WTC11 (cell line): ENCODE results near the gene JHY. TPM values are rescaled to one million over a fixed set of nuclear protein-coding genes. Genes with fewer than 3 reads are reported as not detected.

Experiments used
- ATAC-seq: fragments of 200-7000 bp; cut with Tn5 transposase; 2 replicates; pipeline ENCODE4 v1.10.0; 2021; ENCODE audit warnings: mild to moderate bottlenecking, moderate library complexity
- CTCF ChIA-PET: fragments of 300-600 bp; sonication (Branson Sonifier 250); formaldehyde crosslinking; loops from one replicate; lab custom pipeline; 2021; ENCODE audit warnings: antibody characterized with exemption; lab: Charles Lee
- POLR2A ChIA-PET: fragments of 350-600 bp; sonication (Branson Sonifier 250); formaldehyde crosslinking; loops from one replicate; lab custom pipeline; 2021; ENCODE audit warnings: antibody characterized with exemption; lab: Charles Lee
- DNase-seq: peaks from one replicate; pipeline ENCODE4 v3.0.0; 2021; ENCODE audit warnings: low spot score
- H3K27ac Mint-ChIP-seq: 2 replicates; pipeline ENCODE4 v1.8.0; 2021; ENCODE audit warnings: mixed read lengths
- H3K27me3 Mint-ChIP-seq: 2 replicates; pipeline ENCODE4 v1.8.0; 2021; ENCODE audit warnings: low read depth, mild to moderate bottlenecking, moderate library complexity, mixed read lengths
- H3K36me3 Mint-ChIP-seq: 2 replicates; pipeline ENCODE4 v1.8.0; 2021; ENCODE audit warnings: mixed read lengths
- H3K4me1 Mint-ChIP-seq: 2 replicates; pipeline ENCODE4 v1.8.0; 2022; ENCODE audit warnings: mixed read lengths
- H3K4me3 Mint-ChIP-seq: 2 replicates; pipeline ENCODE4 v1.8.0; 2021; ENCODE audit warnings: mild to moderate bottlenecking, moderate library complexity, mixed read lengths
- H3K9me3 Mint-ChIP-seq: 2 replicates; pipeline ENCODE4 v1.8.0; 2021; ENCODE audit warnings: mixed read lengths
- HMGA2 ChIP-seq: fragments of 250-450 bp; sonication (Bioruptor Pico); IDR thresholded peaks from 2 replicates; pipeline ENCODE4 v1.4.0; 2021; ENCODE audit warnings: mild to moderate bottlenecking, moderate library complexity
- IRF2 ChIP-seq: sonication (generic); formaldehyde crosslinking; IDR thresholded peaks from 2 replicates; pipeline ENCODE4 v1.8.0; 2022; ENCODE audit warnings: low read depth, missing genetic modification reagents, borderline replicate concordance
- JAZF1 ChIP-seq: fragments of 250-450 bp; sonication (Bioruptor Pico); IDR thresholded peaks from 2 replicates; pipeline ENCODE4 v1.9.0; 2021; ENCODE audit warnings: moderate library complexity, mild to moderate bottlenecking, inconsistent platforms
- KAT7 ChIP-seq: sonication (generic); formaldehyde crosslinking; IDR thresholded peaks from 2 replicates; pipeline ENCODE4 v1.8.1; 2023; ENCODE audit warnings: missing genetic modification reagents, mild to moderate bottlenecking, borderline replicate concordance
- NR1H2 ChIP-seq: sonication (generic); formaldehyde crosslinking; IDR thresholded peaks from 2 replicates; pipeline ENCODE4 v1.9.0; 2021; ENCODE audit warnings: mild to moderate bottlenecking, moderate library complexity, missing genetic modification reagents
- NR2C2 ChIP-seq: sonication (generic); formaldehyde crosslinking; IDR thresholded peaks from 2 replicates; pipeline ENCODE4 v1.8.0; 2022; ENCODE audit warnings: mild to moderate bottlenecking, missing genetic modification reagents
- RELA ChIP-seq: sonication (generic); formaldehyde crosslinking; IDR thresholded peaks from 2 replicates; pipeline ENCODE4 v1.8.1; 2022; ENCODE audit warnings: missing genetic modification reagents, mild to moderate bottlenecking, borderline replicate concordance
- TP53 ChIP-seq: sonication (generic); formaldehyde crosslinking; IDR thresholded peaks from 2 replicates; pipeline ENCODE4 v1.8.1; 2023; ENCODE audit warnings: mild to moderate bottlenecking, missing genetic modification reagents
- ZNF219 ChIP-seq: sonication (generic); formaldehyde crosslinking; IDR thresholded peaks from 2 replicates; pipeline ENCODE4 v1.8.0; 2023; ENCODE audit warnings: missing genetic modification reagents, mild to moderate bottlenecking, borderline replicate concordance
- total RNA-seq: library from RNA; stranded (reverse); gene quantifications from 3 replicates; pipeline ENCODE4 v1.2.3, GENCODE V29; 2021
- TF ChIP-seq, protein P1 (sequence below): sonication (generic); formaldehyde crosslinking; IDR thresholded peaks from 2 replicates; pipeline ENCODE4 v1.8.0; 2022; ENCODE audit warnings: mild to moderate bottlenecking, missing genetic modification reagents
- TF ChIP-seq, protein P2 (sequence below): fragments of 250-450 bp; sonication (Bioruptor Pico); IDR thresholded peaks from 2 replicates; pipeline ENCODE4 v1.8.0; 2021; ENCODE audit warnings: mild to moderate bottlenecking
- TF ChIP-seq, protein P3 (sequence below): fragments of 250-450 bp; sonication (Bioruptor Pico); IDR thresholded peaks from 2 replicates; pipeline ENCODE4 v1.9.0; 2021; ENCODE audit warnings: mild to moderate bottlenecking, borderline replicate concordance
- TF ChIP-seq, protein P4 (sequence below): sonication (generic); formaldehyde crosslinking; IDR thresholded peaks from 2 replicates; pipeline ENCODE4 v1.8.1; 2023; ENCODE audit warnings: mild to moderate bottlenecking, missing genetic modification reagents
- TF ChIP-seq, protein P5 (sequence below): sonication (generic); formaldehyde crosslinking; IDR thresholded peaks from 2 replicates; pipeline ENCODE4 v1.8.1; 2023; ENCODE audit warnings: mild to moderate bottlenecking, missing genetic modification reagents, moderate library complexity
- TF ChIP-seq, protein P6 (sequence below): sonication (generic); formaldehyde crosslinking; IDR thresholded peaks from 2 replicates; pipeline ENCODE4 v1.8.1; 2022; ENCODE audit warnings: low read depth, missing genetic modification reagents, borderline replicate concordance
- TF ChIP-seq, protein P7 (sequence below): sonication (generic); formaldehyde crosslinking; IDR thresholded peaks from 2 replicates; pipeline ENCODE4 v1.8.1; 2023; ENCODE audit warnings: mild to moderate bottlenecking, missing genetic modification reagents
- TF ChIP-seq, protein P8 (sequence below): sonication (generic); formaldehyde crosslinking; IDR thresholded peaks from 2 replicates; pipeline ENCODE4 v1.8.0; 2022; ENCODE audit warnings: mild to moderate bottlenecking, missing genetic modification reagents
- TF ChIP-seq, protein P9 (sequence below): sonication (generic); formaldehyde crosslinking; conservative IDR thresholded peaks from 2 replicates; pipeline ENCODE4 v1.8.1; 2022; ENCODE audit warnings: mild to moderate bottlenecking, missing genetic modification reagents

The JHY gene
- total RNA-seq, 1 experiment from 2014 or later, result 1.6 TPM

DNA sequence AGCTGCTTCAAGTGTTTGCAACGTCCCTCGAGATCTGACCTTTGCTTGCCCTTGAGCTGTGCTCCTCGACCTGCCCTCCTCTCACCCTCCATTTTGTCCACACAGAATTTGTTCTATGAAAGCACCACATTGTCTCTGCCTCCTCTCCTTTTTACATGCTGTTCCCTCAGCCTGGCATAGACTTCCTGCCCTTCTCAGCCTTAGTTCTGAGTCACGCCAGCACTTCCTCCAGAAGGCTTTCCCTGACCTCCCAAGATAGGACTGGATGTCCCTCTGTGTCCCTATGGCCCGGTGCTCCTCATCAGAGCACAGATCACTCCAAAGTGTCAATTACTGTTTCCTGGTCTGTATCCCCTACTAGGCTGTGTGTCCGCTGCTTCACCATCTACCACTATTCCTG, 16.2 kb downstream of the JHY start (continued):
- TF ChIP-seq JAZF1 (CRISPR knock-in tag) (no peak), ZNF219 (no peak), IRF2 (CRISPR knock-in tag) (no peak), NR1H2 (no peak), HMGA2 (CRISPR knock-in tag) (no peak)
- TF ChIP-seq, protein P1, sequence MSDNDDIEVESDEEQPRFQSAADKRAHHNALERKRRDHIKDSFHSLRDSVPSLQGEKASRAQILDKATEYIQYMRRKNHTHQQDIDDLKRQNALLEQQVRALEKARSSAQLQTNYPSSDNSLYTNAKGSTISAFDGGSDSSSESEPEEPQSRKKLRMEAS (CRISPR knock-in tag), result no peak
- TF ChIP-seq, protein P2, sequence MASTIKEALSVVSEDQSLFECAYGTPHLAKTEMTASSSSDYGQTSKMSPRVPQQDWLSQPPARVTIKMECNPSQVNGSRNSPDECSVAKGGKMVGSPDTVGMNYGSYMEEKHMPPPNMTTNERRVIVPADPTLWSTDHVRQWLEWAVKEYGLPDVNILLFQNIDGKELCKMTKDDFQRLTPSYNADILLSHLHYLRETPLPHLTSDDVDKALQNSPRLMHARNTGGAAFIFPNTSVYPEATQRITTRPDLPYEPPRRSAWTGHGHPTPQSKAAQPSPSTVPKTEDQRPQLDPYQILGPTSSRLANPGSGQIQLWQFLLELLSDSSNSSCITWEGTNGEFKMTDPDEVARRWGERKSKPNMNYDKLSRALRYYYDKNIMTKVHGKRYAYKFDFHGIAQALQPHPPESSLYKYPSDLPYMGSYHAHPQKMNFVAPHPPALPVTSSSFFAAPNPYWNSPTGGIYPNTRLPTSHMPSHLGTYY (CRISPR knock-in tag), result no peak
- TF ChIP-seq, protein P3, sequence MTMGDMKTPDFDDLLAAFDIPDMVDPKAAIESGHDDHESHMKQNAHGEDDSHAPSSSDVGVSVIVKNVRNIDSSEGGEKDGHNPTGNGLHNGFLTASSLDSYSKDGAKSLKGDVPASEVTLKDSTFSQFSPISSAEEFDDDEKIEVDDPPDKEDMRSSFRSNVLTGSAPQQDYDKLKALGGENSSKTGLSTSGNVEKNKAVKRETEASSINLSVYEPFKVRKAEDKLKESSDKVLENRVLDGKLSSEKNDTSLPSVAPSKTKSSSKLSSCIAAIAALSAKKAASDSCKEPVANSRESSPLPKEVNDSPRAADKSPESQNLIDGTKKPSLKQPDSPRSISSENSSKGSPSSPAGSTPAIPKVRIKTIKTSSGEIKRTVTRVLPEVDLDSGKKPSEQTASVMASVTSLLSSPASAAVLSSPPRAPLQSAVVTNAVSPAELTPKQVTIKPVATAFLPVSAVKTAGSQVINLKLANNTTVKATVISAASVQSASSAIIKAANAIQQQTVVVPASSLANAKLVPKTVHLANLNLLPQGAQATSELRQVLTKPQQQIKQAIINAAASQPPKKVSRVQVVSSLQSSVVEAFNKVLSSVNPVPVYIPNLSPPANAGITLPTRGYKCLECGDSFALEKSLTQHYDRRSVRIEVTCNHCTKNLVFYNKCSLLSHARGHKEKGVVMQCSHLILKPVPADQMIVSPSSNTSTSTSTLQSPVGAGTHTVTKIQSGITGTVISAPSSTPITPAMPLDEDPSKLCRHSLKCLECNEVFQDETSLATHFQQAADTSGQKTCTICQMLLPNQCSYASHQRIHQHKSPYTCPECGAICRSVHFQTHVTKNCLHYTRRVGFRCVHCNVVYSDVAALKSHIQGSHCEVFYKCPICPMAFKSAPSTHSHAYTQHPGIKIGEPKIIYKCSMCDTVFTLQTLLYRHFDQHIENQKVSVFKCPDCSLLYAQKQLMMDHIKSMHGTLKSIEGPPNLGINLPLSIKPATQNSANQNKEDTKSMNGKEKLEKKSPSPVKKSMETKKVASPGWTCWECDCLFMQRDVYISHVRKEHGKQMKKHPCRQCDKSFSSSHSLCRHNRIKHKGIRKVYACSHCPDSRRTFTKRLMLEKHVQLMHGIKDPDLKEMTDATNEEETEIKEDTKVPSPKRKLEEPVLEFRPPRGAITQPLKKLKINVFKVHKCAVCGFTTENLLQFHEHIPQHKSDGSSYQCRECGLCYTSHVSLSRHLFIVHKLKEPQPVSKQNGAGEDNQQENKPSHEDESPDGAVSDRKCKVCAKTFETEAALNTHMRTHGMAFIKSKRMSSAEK (CRISPR knock-in tag), result no peak
- TF ChIP-seq, protein P4, sequence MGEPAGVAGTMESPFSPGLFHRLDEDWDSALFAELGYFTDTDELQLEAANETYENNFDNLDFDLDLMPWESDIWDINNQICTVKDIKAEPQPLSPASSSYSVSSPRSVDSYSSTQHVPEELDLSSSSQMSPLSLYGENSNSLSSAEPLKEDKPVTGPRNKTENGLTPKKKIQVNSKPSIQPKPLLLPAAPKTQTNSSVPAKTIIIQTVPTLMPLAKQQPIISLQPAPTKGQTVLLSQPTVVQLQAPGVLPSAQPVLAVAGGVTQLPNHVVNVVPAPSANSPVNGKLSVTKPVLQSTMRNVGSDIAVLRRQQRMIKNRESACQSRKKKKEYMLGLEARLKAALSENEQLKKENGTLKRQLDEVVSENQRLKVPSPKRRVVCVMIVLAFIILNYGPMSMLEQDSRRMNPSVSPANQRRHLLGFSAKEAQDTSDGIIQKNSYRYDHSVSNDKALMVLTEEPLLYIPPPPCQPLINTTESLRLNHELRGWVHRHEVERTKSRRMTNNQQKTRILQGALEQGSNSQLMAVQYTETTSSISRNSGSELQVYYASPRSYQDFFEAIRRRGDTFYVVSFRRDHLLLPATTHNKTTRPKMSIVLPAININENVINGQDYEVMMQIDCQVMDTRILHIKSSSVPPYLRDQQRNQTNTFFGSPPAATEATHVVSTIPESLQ, result no peak
- TF ChIP-seq, all 79 proteins: peak for 0

DNA sequence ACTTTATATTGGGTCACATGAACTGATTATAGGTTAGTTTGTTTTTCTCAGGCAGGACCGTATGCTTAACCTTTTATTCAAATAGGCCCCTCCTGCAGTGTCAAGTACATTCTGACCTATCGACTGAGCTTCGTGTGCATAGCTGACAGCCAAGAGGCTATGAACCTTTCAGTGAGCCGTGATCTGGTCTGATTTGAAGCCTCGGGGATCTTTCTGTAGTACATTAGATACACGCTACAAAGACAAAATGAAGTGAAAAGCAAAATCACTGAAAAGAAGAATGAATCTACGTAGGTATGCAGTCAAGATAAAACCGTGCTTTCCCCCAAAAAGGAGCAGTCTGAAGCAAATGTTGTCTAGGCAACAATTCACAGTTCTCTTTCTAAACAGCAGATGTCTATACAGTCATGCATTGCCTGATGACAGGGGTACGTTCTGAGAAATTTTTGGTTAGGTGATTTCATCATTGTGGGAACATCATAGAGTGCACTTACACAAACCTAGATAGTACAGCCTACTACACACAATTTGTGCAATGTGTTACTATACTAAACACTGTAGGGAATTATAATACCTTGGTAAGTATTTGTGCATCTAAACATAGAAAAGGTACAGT, 18.1 kb downstream of the JHY start:
- no peak overlapping the region for H3K27ac Mint-ChIP-seq
- H3K4me3 Mint-ChIP-seq, result no peak overlapping the region
- ChIA-PET POLR2A (interaction anchor here (0.6 kb wide), 1 partner anchor 189 kb away, joined by 3 read pairs; no protein-coding TSS in a partner anchor), CTCF (interaction anchor here (0.6 to 1.2 kb wide), 2 partner anchors 154 to 361 kb away, joined by 3 to 4 read pairs; no protein-coding TSS in a partner anchor)
- TF ChIP-seq, protein P5, sequence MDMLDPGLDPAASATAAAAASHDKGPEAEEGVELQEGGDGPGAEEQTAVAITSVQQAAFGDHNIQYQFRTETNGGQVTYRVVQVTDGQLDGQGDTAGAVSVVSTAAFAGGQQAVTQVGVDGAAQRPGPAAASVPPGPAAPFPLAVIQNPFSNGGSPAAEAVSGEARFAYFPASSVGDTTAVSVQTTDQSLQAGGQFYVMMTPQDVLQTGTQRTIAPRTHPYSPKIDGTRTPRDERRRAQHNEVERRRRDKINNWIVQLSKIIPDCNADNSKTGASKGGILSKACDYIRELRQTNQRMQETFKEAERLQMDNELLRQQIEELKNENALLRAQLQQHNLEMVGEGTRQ, result no peak
- TF ChIP-seq NR2C2 (CRISPR knock-in tag), result no peak
- TF ChIP-seq, protein P6, sequence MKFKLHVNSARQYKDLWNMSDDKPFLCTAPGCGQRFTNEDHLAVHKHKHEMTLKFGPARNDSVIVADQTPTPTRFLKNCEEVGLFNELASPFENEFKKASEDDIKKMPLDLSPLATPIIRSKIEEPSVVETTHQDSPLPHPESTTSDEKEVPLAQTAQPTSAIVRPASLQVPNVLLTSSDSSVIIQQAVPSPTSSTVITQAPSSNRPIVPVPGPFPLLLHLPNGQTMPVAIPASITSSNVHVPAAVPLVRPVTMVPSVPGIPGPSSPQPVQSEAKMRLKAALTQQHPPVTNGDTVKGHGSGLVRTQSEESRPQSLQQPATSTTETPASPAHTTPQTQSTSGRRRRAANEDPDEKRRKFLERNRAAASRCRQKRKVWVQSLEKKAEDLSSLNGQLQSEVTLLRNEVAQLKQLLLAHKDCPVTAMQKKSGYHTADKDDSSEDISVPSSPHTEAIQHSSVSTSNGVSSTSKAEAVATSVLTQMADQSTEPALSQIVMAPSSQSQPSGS (CRISPR knock-in tag), result no peak
- TF ChIP-seq, protein P7, sequence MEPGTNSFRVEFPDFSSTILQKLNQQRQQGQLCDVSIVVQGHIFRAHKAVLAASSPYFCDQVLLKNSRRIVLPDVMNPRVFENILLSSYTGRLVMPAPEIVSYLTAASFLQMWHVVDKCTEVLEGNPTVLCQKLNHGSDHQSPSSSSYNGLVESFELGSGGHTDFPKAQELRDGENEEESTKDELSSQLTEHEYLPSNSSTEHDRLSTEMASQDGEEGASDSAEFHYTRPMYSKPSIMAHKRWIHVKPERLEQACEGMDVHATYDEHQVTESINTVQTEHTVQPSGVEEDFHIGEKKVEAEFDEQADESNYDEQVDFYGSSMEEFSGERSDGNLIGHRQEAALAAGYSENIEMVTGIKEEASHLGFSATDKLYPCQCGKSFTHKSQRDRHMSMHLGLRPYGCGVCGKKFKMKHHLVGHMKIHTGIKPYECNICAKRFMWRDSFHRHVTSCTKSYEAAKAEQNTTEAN (CRISPR knock-in tag), result no peak
- TF ChIP-seq, protein P8, sequence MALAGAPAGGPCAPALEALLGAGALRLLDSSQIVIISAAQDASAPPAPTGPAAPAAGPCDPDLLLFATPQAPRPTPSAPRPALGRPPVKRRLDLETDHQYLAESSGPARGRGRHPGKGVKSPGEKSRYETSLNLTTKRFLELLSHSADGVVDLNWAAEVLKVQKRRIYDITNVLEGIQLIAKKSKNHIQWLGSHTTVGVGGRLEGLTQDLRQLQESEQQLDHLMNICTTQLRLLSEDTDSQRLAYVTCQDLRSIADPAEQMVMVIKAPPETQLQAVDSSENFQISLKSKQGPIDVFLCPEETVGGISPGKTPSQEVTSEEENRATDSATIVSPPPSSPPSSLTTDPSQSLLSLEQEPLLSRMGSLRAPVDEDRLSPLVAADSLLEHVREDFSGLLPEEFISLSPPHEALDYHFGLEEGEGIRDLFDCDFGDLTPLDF (CRISPR knock-in tag), result no peak
- TF ChIP-seq, protein P1 (CRISPR knock-in tag), result no peak
- TF ChIP-seq KAT7 (CRISPR knock-in tag), result no peak
- TF ChIP-seq, protein P9, sequence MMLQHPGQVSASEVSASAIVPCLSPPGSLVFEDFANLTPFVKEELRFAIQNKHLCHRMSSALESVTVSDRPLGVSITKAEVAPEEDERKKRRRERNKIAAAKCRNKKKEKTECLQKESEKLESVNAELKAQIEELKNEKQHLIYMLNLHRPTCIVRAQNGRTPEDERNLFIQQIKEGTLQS (CRISPR knock-in tag), result no peak
- no peak for TF ChIP-seq TP53
- no peak for TF ChIP-seq RELA
- H3K36me3 Mint-ChIP-seq, result no peaks in the 10 kb centered on the region
- DNase-seq, result no peak
- ATAC-seq, result no peak
- peaks cover 6% of the 10 kb centered on the region for H3K4me1 Mint-ChIP-seq
- no peaks in the 10 kb centered on the region for H3K9me3 Mint-ChIP-seq
- H3K27me3 Mint-ChIP-seq, result no peaks in the 10 kb centered on the region
